H1 (cell line): ENCODE data around the gene TMEM115. TPM values are rescaled to one million over a fixed set of nuclear protein-coding genes. Genes with fewer than 3 reads are reported as not detected.

Experiments used
- BACH1 ChIP-seq: IDR thresholded peaks from 2 replicates; pipeline ENCODE4 v1.6.1; 2012; ENCODE audit warnings: low read length, improper control_type of control experiment
- CBX5 ChIP-seq: fragments of 300-800, 300-1000 bp; sonication (generic); IDR thresholded peaks from 2 replicates; pipeline ENCODE4 v1.7.1; 2016; ENCODE audit warnings: antibody characterized with exemption, low read length, low read depth
- CREB1 ChIP-seq: IDR thresholded peaks from 2 replicates; pipeline ENCODE4 v1.6.1; 2012; ENCODE audit warnings: inconsistent platforms
- JUN ChIP-seq: IDR thresholded peaks from 2 replicates; pipeline ENCODE4 v1.6.1; 2011; ENCODE audit warnings: low read depth, mild to moderate bottlenecking, improper control_type of control experiment, low read length
- JUND ChIP-seq: IDR thresholded peaks from 2 replicates; pipeline ENCODE4 v1.6.1; 2011; ENCODE audit warnings: mild to moderate bottlenecking, improper control_type of control experiment, low read length
- MAFK ChIP-seq: IDR thresholded peaks from 2 replicates; pipeline ENCODE4 v1.6.1; 2012; ENCODE audit warnings: low read depth, mild to moderate bottlenecking, improper control_type of control experiment, low read length
- POU5F1 ChIP-seq: IDR thresholded peaks from 2 replicates; pipeline ENCODE4 v1.6.1; 2011; ENCODE audit warnings: low read depth, mild to moderate bottlenecking, low read length, moderate library complexity
- polyA plus RNA-seq, 7 experiments: library from polyadenylated mRNA; depleted of rRNA in 3 of 7; stranded (reverse) in 5 of 7; unstranded in 2 of 7; fragments of >200 nt in 5 of 7; fragments of 200-250 nt in 2 of 7; gene quantifications; 1 replicate in 5 of 7; 2 replicates in 1 of 7; 4 replicates in 1 of 7; pipeline versions ENCODE4 v1.2.1 to v1.2.3, GENCODE V29; 2011 to 2013; ENCODE audit warnings: missing spikeins in 2 of 7, mixed read lengths in 2 of 7
- total RNA-seq: library from RNA; stranded (reverse); fragmentation: NEBNext Ultra II Directional; extraction: Animal tissue kit (Norgen Biotek cat#: 25700); gene quantifications from 2 replicates; pipeline ENCODE4 v1.2.1, GENCODE V29; 2021
- TF ChIP-seq, protein P1 (sequence below), 3 experiments: IDR thresholded peaks; 1 replicate in 2 of 3; 2 replicates in 1 of 3; pipeline versions ENCODE4 v1.5.1 to v1.6.1; 2011; ENCODE audit warnings: low read length in 3 of 3, mild to moderate bottlenecking in 3 of 3, inconsistent platforms in 2 of 3, low read depth in 1 of 3, moderate library complexity in 1 of 3; ENCODE audit not compliant: insufficient read depth in 1 of 3; ENCODE audit errors: control extremely low read depth in 1 of 3

Gene TMEM115
- total and polyA plus RNA-seq, 2 of the 8 experiments (the other 6 are each of a cell fraction or from before 2014, with no cell fraction given) = 25.4 to 32.4 TPM

- TF ChIP-seq, protein P1, sequence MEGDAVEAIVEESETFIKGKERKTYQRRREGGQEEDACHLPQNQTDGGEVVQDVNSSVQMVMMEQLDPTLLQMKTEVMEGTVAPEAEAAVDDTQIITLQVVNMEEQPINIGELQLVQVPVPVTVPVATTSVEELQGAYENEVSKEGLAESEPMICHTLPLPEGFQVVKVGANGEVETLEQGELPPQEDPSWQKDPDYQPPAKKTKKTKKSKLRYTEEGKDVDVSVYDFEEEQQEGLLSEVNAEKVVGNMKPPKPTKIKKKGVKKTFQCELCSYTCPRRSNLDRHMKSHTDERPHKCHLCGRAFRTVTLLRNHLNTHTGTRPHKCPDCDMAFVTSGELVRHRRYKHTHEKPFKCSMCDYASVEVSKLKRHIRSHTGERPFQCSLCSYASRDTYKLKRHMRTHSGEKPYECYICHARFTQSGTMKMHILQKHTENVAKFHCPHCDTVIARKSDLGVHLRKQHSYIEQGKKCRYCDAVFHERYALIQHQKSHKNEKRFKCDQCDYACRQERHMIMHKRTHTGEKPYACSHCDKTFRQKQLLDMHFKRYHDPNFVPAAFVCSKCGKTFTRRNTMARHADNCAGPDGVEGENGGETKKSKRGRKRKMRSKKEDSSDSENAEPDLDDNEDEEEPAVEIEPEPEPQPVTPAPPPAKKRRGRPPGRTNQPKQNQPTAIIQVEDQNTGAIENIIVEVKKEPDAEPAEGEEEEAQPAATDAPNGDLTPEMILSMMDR (IDR thresholded peaks at IDR 0.05; ENCODE audit: control extremely low read depth in 1 of 3, insufficient read depth in 1 of 3, low read depth in 1 of 3, low read length in 3 of 3) = no peak
- TF ChIP-seq CREB1 (no peak), BACH1 (no peak), JUND (no peak), POU5F1 (no peak), CBX5 (no peak), JUN (no peak), MAFK (no peak)
These were observed 9.8 kb upstream of the TMEM115 start (continued) for GRCh38 chr3:50369012-50369670.
